K562 (cell line): ENCODE data around the gene CRABP2. TPM values are rescaled to one million over a fixed set of nuclear protein-coding genes. Genes with fewer than 3 reads are reported as not detected.

ENCODE experiments used
- ATAC-seq: fragments of 200-7000 bp; cut with Tn5 transposase; 3 replicates; pipeline ENCODE4 v1.9.1; 2020; ENCODE audit warnings: moderate library complexity
- BruUV-seq: library from RNA; stranded (reverse); fragments of 400-500 nt; replicated peaks from 2 replicates; lab custom pipeline; 2021; lab: Mats Ljungman, UMichigan
- CTCF ChIA-PET: fragments of 300-600 bp; formaldehyde crosslinking; extraction: SDS; loops from one replicate; lab custom pipeline; 2021; ENCODE audit warnings: low intra/inter-chr PET ratio; lab: Yijun Ruan, JAX
- POLR2A ChIA-PET: fragments of 300-600, 350-650 bp; sonication (Branson Sonifier 250); formaldehyde crosslinking; extraction: SDS; loops from one replicate; lab custom pipeline; 2021; ENCODE audit warnings: antibody characterized with exemption, inconsistent platforms; lab: Yijun Ruan, JAX
- DNase-seq, 4 experiments: peaks; one replicate each; pipeline versions ENCODE4 v3.0.0 to v3.0.0-alpha.2; 2011 to 2018; ENCODE audit warnings: low spot score in 3 of 4, mixed read lengths in 3 of 4; ENCODE audit errors: extremely low read depth in 1 of 4
- FAIRE-seq: peaks from 2 replicates; lab custom pipeline; 2011; peaks lifted over from hg19 to GRCh38; lab: Jason Lieb, UNC
- H2AFZ ChIP-seq: 2 replicates; pipeline ENCODE4 v1.6.0; 2011; ENCODE audit warnings: low read depth, low read length, control low read depth, inconsistent platforms
- H3K27ac ChIP-seq: fragments of 200-600 bp; 3 replicates; pipeline ENCODE4 v1.8.0; 2011; ENCODE audit warnings: low read depth, mild to moderate bottlenecking, control low read depth, inconsistent platforms, low read length, moderate library complexity, mixed read lengths; ENCODE audit errors: extremely low read depth
- H3K27me3 ChIP-seq, 2 experiments: fragments of 300-600 bp in 1 of 2; 2 replicates in 1 of 2; 3 replicates in 1 of 2; pipeline versions ENCODE4 v1.6.0 to v1.8.0; 2011; ENCODE audit warnings: inconsistent platforms in 2 of 2, low read length in 2 of 2, mild to moderate bottlenecking in 1 of 2, mixed read lengths in 1 of 2, moderate library complexity in 1 of 2; ENCODE audit not compliant: control insufficient read depth in 2 of 2, insufficient read depth in 2 of 2
- H3K36me3 ChIP-seq: fragments of 300-600 bp; 3 replicates; pipeline ENCODE4 v1.8.0; 2011; ENCODE audit warnings: mild to moderate bottlenecking, low read length, inconsistent platforms; ENCODE audit not compliant: control insufficient read depth, insufficient read depth
- H3K4me1 ChIP-seq, 2 experiments: fragments of 200-600 bp in 1 of 2; replicated peaks in 1 of 2; 2 replicates in 1 of 2; 3 replicates in 1 of 2; pipeline versions ENCODE4 v1.5.1 to v1.8.0; 2011; ENCODE audit warnings: inconsistent platforms in 2 of 2, low read length in 2 of 2, mild to moderate bottlenecking in 1 of 2, mixed read lengths in 1 of 2, moderate library complexity in 1 of 2; ENCODE audit not compliant: control insufficient read depth in 2 of 2, insufficient read depth in 2 of 2
- H3K4me2 ChIP-seq: 2 replicates; pipeline ENCODE4 v1.6.1; 2011; ENCODE audit warnings: low read length, control low read depth, inconsistent platforms, mixed read lengths; ENCODE audit not compliant: insufficient read depth
- H3K4me3 ChIP-seq: fragments of 200-600 bp; sonication (generic), shearing (Covaris generic); 2 replicates; pipeline ENCODE4 v1.5.1; 2016; ENCODE audit warnings: control low read depth, inconsistent platforms
- H3K79me2 ChIP-seq: fragments of 200-600 bp; 3 replicates; pipeline ENCODE4 v1.8.0; 2011; ENCODE audit warnings: low read length, inconsistent platforms; ENCODE audit not compliant: control insufficient read depth, insufficient read depth
- H3K9ac ChIP-seq, 2 experiments: 2 replicates each; pipeline versions ENCODE4 v1.6.0 to v1.6.1; 2011; ENCODE audit warnings: low read depth in 2 of 2, low read length in 2 of 2, control low read depth in 1 of 2, inconsistent platforms in 1 of 2, mild to moderate bottlenecking in 1 of 2, mixed read lengths in 1 of 2; ENCODE audit not compliant: insufficient read depth in 1 of 2
- H3K9me1 ChIP-seq: one replicate; pipeline ENCODE4 v1.6.0; 2011; ENCODE audit warnings: inconsistent platforms, mild to moderate bottlenecking, low read length, moderate library complexity; ENCODE audit not compliant: control insufficient read depth, insufficient read depth
- H3K9me3 ChIP-seq: replicated peaks from 2 replicates; pipeline ENCODE4 v1.5.1; 2011; ENCODE audit warnings: low read depth, low read length, inconsistent platforms; ENCODE audit not compliant: control insufficient read depth, insufficient read depth
- H4K20me1 ChIP-seq: replicated peaks from 2 replicates; pipeline ENCODE4 v1.6.1; 2011; ENCODE audit warnings: low read length, inconsistent platforms, mixed read lengths; ENCODE audit not compliant: control insufficient read depth, insufficient read depth
- ADNP ChIP-seq: fragments of 200-800 bp; sonication (Bioruptor generic); IDR thresholded peaks from 2 replicates; pipeline ENCODE4 v1.6.1; 2016; ENCODE audit warnings: missing genetic modification characterization, missing compliant biosample characterization
- DNMT1 ChIP-seq: fragments of 450-650 bp; IDR thresholded peaks from 2 replicates; pipeline ENCODE4 v1.6.1; 2016; ENCODE audit warnings: antibody characterized with exemption, mild to moderate bottlenecking
- E2F1 ChIP-seq: sonication (generic); formaldehyde crosslinking; IDR thresholded peaks from 2 replicates; pipeline ENCODE4 v1.8.1; 2023; ENCODE audit warnings: mild to moderate bottlenecking, missing genetic modification reagents, moderate library complexity
- EHMT2 ChIP-seq: fragments of 450-650 bp; IDR thresholded peaks from 2 replicates; pipeline ENCODE4 v1.6.1; 2018; ENCODE audit warnings: antibody characterized with exemption
- ELF1 ChIP-seq: fragments of 200-800 bp; sonication (Bioruptor generic); IDR thresholded peaks from 2 replicates; pipeline ENCODE4 v1.6.1; 2016; ENCODE audit warnings: missing genetic modification characterization, missing compliant biosample characterization
- FUS ChIP-seq: fragments of 200-400 bp; formaldehyde crosslinking; optimal IDR thresholded peaks from 2 replicates; pipeline ENCODE3; 2017; ENCODE audit warnings: low read depth, low read length
- HNRNPUL1 ChIP-seq: fragments of 200-400 bp; formaldehyde crosslinking; IDR thresholded peaks from 2 replicates; pipeline ENCODE4 v1.6.1; 2017; ENCODE audit warnings: low read length
- ID3 ChIP-seq, 2 experiments: fragments of 250-450 bp in 1 of 2; fragments of 450-650 bp in 1 of 2; sonication (Bioruptor Pico) in 1 of 2; IDR thresholded peaks; 2 replicates each; pipeline versions ENCODE4 v1.6.1 to v1.8.0; 2016 to 2021; ENCODE audit warnings: mild to moderate bottlenecking in 2 of 2, moderate library complexity in 2 of 2, missing compliant biosample characterization in 1 of 2, missing genetic modification characterization in 1 of 2
- POLR2AphosphoS5 ChIP-seq: IDR thresholded peaks from 2 replicates; pipeline ENCODE4 v1.6.1; 2011; ENCODE audit warnings: mild to moderate bottlenecking, low read depth, low read length, moderate library complexity; ENCODE audit not compliant: control insufficient read depth, insufficient read depth
- TCF3 ChIP-seq: sonication (generic); formaldehyde crosslinking; IDR thresholded peaks from 2 replicates; pipeline ENCODE4 v1.4.0; 2020; ENCODE audit warnings: mild to moderate bottlenecking, missing genetic modification reagents
- TCFL5 ChIP-seq: fragments of 250-450 bp; sonication (Bioruptor Pico); conservative IDR thresholded peaks from 2 replicates; pipeline ENCODE4 v1.6.1; 2021; ENCODE audit warnings: mild to moderate bottlenecking, moderate library complexity, matching md5 sums
- YBX1 ChIP-seq: fragments of 450-650 bp; IDR thresholded peaks from 2 replicates; pipeline ENCODE4 v1.7.1; 2016; ENCODE audit warnings: mild to moderate bottlenecking
- ZMIZ1 ChIP-seq, 2 experiments: fragments of 150-350 bp in 1 of 2; IDR thresholded peaks; 2 replicates each; pipeline ENCODE4 v1.6.1; 2012 to 2016; ENCODE audit warnings: low read depth in 2 of 2, low read length in 2 of 2, mild to moderate bottlenecking in 1 of 2, moderate library complexity in 1 of 2
- ZNF174 ChIP-seq: fragments of 250-450 bp; sonication (Bioruptor Pico); IDR thresholded peaks from 2 replicates; pipeline ENCODE4 v1.4.0; 2020; ENCODE audit warnings: mild to moderate bottlenecking
- ZNF408 ChIP-seq: fragments of 250-450 bp; sonication (Bioruptor Pico); IDR thresholded peaks from 2 replicates; pipeline ENCODE4 v1.4.0; 2020; ENCODE audit warnings: low read depth, mild to moderate bottlenecking, moderate library complexity
- ZSCAN29 ChIP-seq: fragments of 450-650 bp; IDR thresholded peaks from 2 replicates; pipeline ENCODE4 v1.6.1; 2017
- WGBS: fragments of 100-300 bp; shearing (Covaris generic); methylation state at CpG from one replicate; pipeline ENCODE4 v1.1.6; 2016; ENCODE audit warnings: low coverage, mixed read lengths; ENCODE audit not compliant: insufficient coverage; ENCODE audit errors: missing lambda C conversion rate; 5-methylcytosine and 5-hydroxymethylcytosine counted together
- in situ Hi-C: fragments of 300-500 bp; cut with MboI; formaldehyde crosslinking; loops from 4 replicates; pipeline ENCODE4 v1.15.0; 2018; ENCODE audit warnings: inconsistent platforms, mixed read lengths
- intact Hi-C: fragments of 100-400 bp; cut with micrococcal nuclease; formaldehyde crosslinking; loops from 2 replicates; pipeline ENCODE4 v1.14.2; 2022
- polyA plus RNA-seq, 8 experiments: library from polyadenylated mRNA; depleted of rRNA in 4 of 8; stranded (reverse) in 5 of 8; unstranded in 3 of 8; fragments of >200 nt; fragmentation: Nextera tagmentation in 2 of 8; fragmentation: Illumina TruSeq in 1 of 8; extraction: Ambion mirVana in 2 of 8; extraction: Trizol in 1 of 8; gene quantifications; 2 replicates each; pipeline versions ENCODE4 v1.2.1 to v1.2.3, GENCODE V29; 2011 to 2014; ENCODE audit warnings: inconsistent platforms in 1 of 8, missing spikeins in 1 of 8
- total RNA-seq, 7 experiments: library from RNA; depleted of rRNA in 6 of 7; stranded (reverse); fragments of >200 nt in 6 of 7; fragmentation: Illumina TruSeq in 2 of 7; extraction: Trizol in 2 of 7; gene quantifications; 2 replicates each; pipeline versions ENCODE4 v1.2.1 to v1.2.3, GENCODE V29; 2011 to 2021; ENCODE audit warnings: low replicate concordance in 1 of 7

The CRABP2 gene
- total and polyA plus RNA-seq, 9 of the 15 experiments (the other 6 are each of a cell fraction or from before 2014, with no cell fraction given): 0.30 to 2.5 (median 0.82) TPM

- TF ChIP-seq ZSCAN29 (no peak), TCF3 (CRISPR knock-in tag) (no peak), ID3 (CRISPR knock-in tag; IDR thresholded peaks at IDR 0.05) (no peak), ID3 (tag; IDR thresholded peaks at IDR 0.05) (no peak), E2F1 (CRISPR knock-in tag) (no peak), ELF1 (tag) (no peak), ZNF174 (CRISPR knock-in tag) (no peak)
- TF ChIP-seq, all 486 proteins: peak for 0
These were observed 4.5 kb upstream of the CRABP2 start (continued) for GRCh38 chr1:156709757-156710489.

- H2AFZ ChIP-seq: no peak overlapping the region
- no peak for FAIRE-seq
- WGBS: 51% methylated on average over 4 of the region's 4 CpGs
- H3K27ac ChIP-seq: no peak overlapping the region
- no peaks in the 10 kb centered on the region for H4K20me1 ChIP-seq
- peaks cover 7 to 22% of the 10 kb centered on the region in 2 experiments; a peak in 4 of 5 replicates for H3K4me1 ChIP-seq
- no peak overlapping the region for H3K4me2 ChIP-seq
- H3K79me2 ChIP-seq: no peaks in the 10 kb centered on the region
- no peaks in the 10 kb centered on the region for H3K9me3 ChIP-seq
- ChIA-PET POLR2A (interaction anchor here (1.2 kb wide), 1 partner anchor 19 kb away, joined by 4 read pairs; no protein-coding TSS in a partner anchor), CTCF (no interaction called here)
- no TSS peak for BruUV-seq
- no peak overlapping the region for H3K9ac ChIP-seq
- DNase-seq: no peak
- H3K4me3 ChIP-seq: no peak overlapping the region
- no peaks in the 10 kb centered on the region for H3K27me3 ChIP-seq
- in situ Hi-C loops: no loop called here
- intact Hi-C loops: no loop called here
- ATAC-seq: no peak
- no peaks in the 10 kb centered on the region for H3K9me1 ChIP-seq
- no peaks in the 10 kb centered on the region for H3K36me3 ChIP-seq
- TF ChIP-seq ZMIZ1 (IDR thresholded peaks at IDR 0.05; ENCODE audit: low read depth in 2 of 2, low read length in 2 of 2) (no peak), ZSCAN29 (no peak), DNMT1 (no peak), POLR2AphosphoS5 (no peak), YBX1 (no peak), EHMT2 (no peak), ADNP (tag) (no peak), TCFL5 (no peak), HNRNPUL1 (no peak), ZNF408 (no peak), FUS (no peak)
These were observed 3.6 kb upstream of the CRABP2 start for GRCh38 chr1:156709031-156709430.
